SU-DHL-6 (cell line): ENCODE measurements around the gene NUDT8.
A peak's percentile ranks its signal among the peaks of the same experiment; 100 is the strongest.

ENCODE experiments used
- H2AFZ ChIP-seq: fragments of 200-600 bp; sonication (generic); 2 replicates; pipeline ENCODE4 v1.6.1; 2014; ENCODE audit warnings: low read depth, mild to moderate bottlenecking, moderate library complexity, mixed read lengths, antibody characterized with exemption, low read length; ENCODE audit not compliant: severe bottlenecking
- H3F3A ChIP-seq: fragments of 200-600 bp; shearing (Covaris generic); 2 replicates; pipeline ENCODE4 v1.6.0; 2016; ENCODE audit warnings: antibody characterized with exemption, mild to moderate bottlenecking; ENCODE audit not compliant: insufficient read depth
- H3K27ac ChIP-seq: fragments of 200-600 bp; sonication (generic); 2 replicates; pipeline ENCODE4 v1.5.1; 2016; ENCODE audit warnings: low read depth, mild to moderate bottlenecking, low read length, moderate library complexity, mixed read lengths
- H3K27me3 ChIP-seq: fragments of 200-600 bp; sonication (generic), shearing (Covaris generic); 2 replicates; pipeline ENCODE4 v1.6.0; 2014; ENCODE audit warnings: mild to moderate bottlenecking, low read length
- H3K36me3 ChIP-seq: fragments of 200-600 bp; sonication (generic); 2 replicates; pipeline ENCODE4 v1.6.1; 2014; ENCODE audit warnings: mild to moderate bottlenecking, low read length, mixed read lengths
- H3K4me2 ChIP-seq: fragments of 300-600, 200-600 bp; shearing (Covaris generic), sonication (generic); 2 replicates; pipeline ENCODE4 v1.6.0; 2014; ENCODE audit warnings: low read length, low read depth, mild to moderate bottlenecking; ENCODE audit not compliant: poor library complexity, severe bottlenecking
- H3K4me3 ChIP-seq: fragments of 200-600 bp; sonication (generic); 2 replicates; pipeline ENCODE4 v1.5.1; 2014; ENCODE audit warnings: antibody characterized with exemption, low read length, mild to moderate bottlenecking, mixed read lengths; ENCODE audit not compliant: insufficient read depth, poor library complexity, severe bottlenecking
- H3K79me2 ChIP-seq: fragments of 200-600 bp; sonication (generic); 2 replicates; pipeline ENCODE4 v1.6.1; 2014; ENCODE audit warnings: mild to moderate bottlenecking, low read length, moderate library complexity; ENCODE audit not compliant: insufficient read depth
- H3K9ac ChIP-seq: fragments of 200-600 bp; sonication (generic); 2 replicates; pipeline ENCODE4 v1.7.0; 2014; ENCODE audit warnings: mild to moderate bottlenecking, low read length
- H3K9me2 ChIP-seq: fragments of 200-600 bp; sonication (generic); replicated peaks from 2 replicates; pipeline ENCODE4 v1.6.1; 2014; ENCODE audit warnings: low read length; ENCODE audit not compliant: insufficient read depth
- H3K9me3 ChIP-seq: fragments of 200-600 bp; sonication (generic); 2 replicates; pipeline ENCODE4 v1.6.1; 2014; ENCODE audit warnings: low read length, mixed read lengths; ENCODE audit not compliant: insufficient read depth
- H4K20me1 ChIP-seq: fragments of 200-600 bp; sonication (generic); 2 replicates; pipeline ENCODE4 v1.6.1; 2014; ENCODE audit warnings: low read depth, mild to moderate bottlenecking, antibody characterized with exemption, low read length, moderate library complexity, mixed read lengths
- CTCF ChIP-seq: fragments of 200-600 bp; sonication (generic); IDR thresholded peaks from one replicate; pipeline ENCODE4 v1.5.1; 2017; ENCODE audit warnings: antibody characterized with exemption, mild to moderate bottlenecking, low read length, moderate library complexity; ENCODE audit not compliant: insufficient read depth, poor library complexity, severe bottlenecking
- EZH2phosphoT487 ChIP-seq: fragments of 200-600 bp; sonication (generic), shearing (Covaris generic); conservative IDR thresholded peaks from 2 replicates; pipeline ENCODE4 v1.6.1; 2018; ENCODE audit warnings: mild to moderate bottlenecking, antibody characterized with exemption, low read length, moderate library complexity, mixed read lengths

The NUDT8 gene

GRCh38 chr11:67666676-67667489, 37.1 kb upstream of the NUDT8 start:
- H3F3A ChIP-seq = no peaks in the 10 kb centered on the region
- H3K79me2 ChIP-seq = no peaks in the 10 kb centered on the region
- no peak overlapping the region for H3K4me2 ChIP-seq
- no peak overlapping the region for H2AFZ ChIP-seq
- H3K27ac ChIP-seq = peak overlapping the region; percentile 58
- no peak overlapping the region for H3K4me3 ChIP-seq
- H3K36me3 ChIP-seq = no peaks in the 10 kb centered on the region
- no peak for TF ChIP-seq CTCF
- TF ChIP-seq EZH2phosphoT487 = no peak
- no peaks in the 10 kb centered on the region for H3K9me3 ChIP-seq
- H4K20me1 ChIP-seq = no peaks in the 10 kb centered on the region
- H3K9ac ChIP-seq = peak overlapping the region; percentile 11; the same call in 1 of the 2 replicates
- H3K27me3 ChIP-seq = no peaks in the 10 kb centered on the region
- H3K9me2 ChIP-seq = no peaks in the 10 kb centered on the region

DNA sequence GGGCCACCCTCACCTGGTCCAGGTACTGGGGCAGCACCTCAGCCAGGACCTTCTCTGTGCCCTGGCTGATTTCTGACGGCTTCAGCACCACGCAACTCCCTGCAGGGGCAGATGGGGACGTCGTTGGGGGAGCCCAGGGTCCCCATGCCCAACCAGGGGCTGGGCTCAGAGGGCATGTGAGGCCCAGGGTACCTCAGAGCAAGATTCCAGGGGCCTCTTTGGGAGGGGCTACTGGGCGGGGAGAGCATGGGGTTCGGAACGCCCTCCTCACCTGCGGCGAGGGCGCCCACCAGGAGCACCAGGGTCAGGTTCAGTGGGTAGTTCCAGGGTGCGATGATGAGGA, 36.5 kb upstream of the NUDT8 start:
- Histone ChIP-seq H3F3A (no peaks in the 10 kb centered on the region), H3K27ac (no peak overlapping the region), H4K20me1 (no peaks in the 10 kb centered on the region), H3K4me2 (no peak overlapping the region), H3K9me3 (no peaks in the 10 kb centered on the region), H3K4me3 (no peak overlapping the region), H3K9ac (no peak overlapping the region), H3K9me2 (no peaks in the 10 kb centered on the region), H3K27me3 (no peaks in the 10 kb centered on the region), H2AFZ (no peak overlapping the region), H3K36me3 (no peaks in the 10 kb centered on the region), H3K79me2 (no peaks in the 10 kb centered on the region)
- TF ChIP-seq CTCF = no peak
- TF ChIP-seq EZH2phosphoT487 = no peak

DNA sequence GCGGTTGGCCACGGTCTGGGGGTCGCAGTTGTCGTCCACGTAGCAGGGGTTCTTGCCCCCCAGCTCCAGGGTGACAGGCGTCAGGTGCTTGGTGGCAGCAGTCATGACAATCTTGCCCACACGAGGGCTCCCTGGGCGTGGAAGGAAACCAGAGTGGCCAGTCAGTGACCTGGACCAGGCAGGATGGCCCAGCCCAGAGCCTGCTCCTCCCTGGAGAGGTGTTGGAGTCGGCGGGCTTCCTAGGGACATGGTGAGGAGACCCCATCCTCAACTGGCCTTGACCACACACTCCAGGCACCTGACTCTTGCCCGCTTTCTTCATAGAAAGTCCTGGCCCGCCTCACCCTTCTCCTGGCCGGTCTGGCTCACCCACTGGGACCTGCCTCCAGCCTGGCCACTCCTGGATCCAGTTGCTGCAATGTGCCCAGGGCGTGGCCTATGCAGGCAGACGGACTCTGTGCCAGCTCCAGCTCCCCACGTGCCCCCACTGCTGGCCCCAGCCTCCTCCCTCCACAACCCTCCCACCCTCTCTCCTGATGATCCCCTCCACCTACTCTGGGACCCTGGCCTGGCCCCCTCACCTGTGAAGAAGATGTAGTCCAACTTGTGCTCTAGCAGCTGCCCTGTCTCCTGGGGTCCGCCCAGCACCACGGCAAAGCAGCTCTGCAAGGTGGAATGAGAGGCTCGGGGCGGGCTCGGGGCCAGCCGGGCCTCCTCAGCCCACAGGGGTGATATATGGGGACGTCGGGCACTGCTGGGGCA, 36.0 kb upstream of the NUDT8 start:
- H3K4me2 ChIP-seq = no peak overlapping the region

More for the DNA sequence above, 36.0 kb upstream of the NUDT8 start:
- Histone ChIP-seq H3K9me2 (no peaks in the 10 kb centered on the region), H3K9me3 (no peaks in the 10 kb centered on the region), H3K79me2 (no peaks in the 10 kb centered on the region), H3K27ac (no peak overlapping the region), H3F3A (no peaks in the 10 kb centered on the region), H3K9ac (no peak overlapping the region), H4K20me1 (no peaks in the 10 kb centered on the region), H2AFZ (no peak overlapping the region), H3K27me3 (no peaks in the 10 kb centered on the region), H3K4me3 (no peak overlapping the region), H3K36me3 (no peaks in the 10 kb centered on the region)
- TF ChIP-seq EZH2phosphoT487 = no peak
- no peak for TF ChIP-seq CTCF
